ENCODE measurements around the gene AADAC.

- TF ChIP-seq CTCF (IDR thresholded peaks at IDR 0.05) (no peak), POLR2A (IDR thresholded peaks at IDR 0.05) (no peak)
These were observed 3.6 kb downstream of the AADAC start for GRCh38 chr3:151817473-151817872.
